Eye (tissue), 1 donor: ENCODE results near the gene PCDH15.
A peak's percentile ranks its signal among the peaks of the same experiment; 100 is the strongest.

Source experiments
- DNase-seq: peaks from one replicate; pipeline ENCODE4 v3.0.0-alpha.2; 2015

The PCDH15 gene

GRCh38 chr10:54800741-54801421 lies at the start of gene PCDH15:
Gene PCDH15, minus strand, starts transcription at chr10:54801231. Its CDS starts 136,969 bp downstream, at chr10:54664262.
- DNase-seq, result peak; percentile 89

GRCh38 chr10:54843932-54844331 lies 42.9 kb upstream of the PCDH15 start:
- DNase-seq, result no peak

- DNase-seq, result no peak
These were observed 42.1 kb upstream of the PCDH15 start for GRCh38 chr10:54843085-54843646.

DNA sequence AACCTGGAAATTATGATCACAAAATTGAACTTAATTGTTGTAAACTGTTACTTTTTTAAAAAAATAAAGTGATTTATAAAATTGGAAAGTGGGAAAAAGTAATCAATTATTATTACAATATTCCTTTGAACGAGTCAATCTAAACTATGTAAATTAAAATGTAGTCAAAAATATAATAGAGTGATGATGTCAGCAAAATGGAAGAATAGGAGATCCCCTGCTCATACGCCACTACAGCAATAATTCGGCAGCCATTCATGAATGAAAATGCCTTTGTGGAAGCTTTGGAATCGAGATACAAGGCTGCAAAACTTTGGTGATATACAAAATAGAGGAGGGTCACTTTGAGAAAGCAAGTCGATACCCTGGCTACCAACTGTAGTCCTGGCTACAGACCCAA lies 36.4 kb upstream of the PCDH15 start:
- no peak for DNase-seq

GRCh38 chr10:54833029-54833428 lies 32.0 kb upstream of the PCDH15 start:
- no peak for DNase-seq

GRCh38 chr10:54826994-54827560 lies 26.0 kb upstream of the PCDH15 start:
- DNase-seq, result no peak

DNA sequence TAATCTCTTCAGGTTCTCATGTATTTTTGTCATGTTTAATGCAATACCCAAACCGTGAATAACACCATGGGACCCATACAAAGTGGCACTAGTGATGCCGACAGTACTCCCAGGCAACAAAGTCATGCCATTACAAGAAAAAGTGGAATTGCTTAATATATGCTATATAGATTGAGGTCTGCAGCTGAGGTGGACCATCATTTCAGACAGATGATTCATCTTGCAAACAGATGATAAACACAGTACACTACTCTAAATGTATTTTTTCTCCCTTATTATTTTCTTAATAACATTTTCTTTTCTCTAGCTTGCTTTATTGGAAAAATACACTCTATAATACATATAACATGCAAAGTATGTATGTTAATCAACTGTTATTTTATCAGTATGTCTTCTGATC lies 14.6 kb upstream of the PCDH15 start:
- no peak for DNase-seq

DNA sequence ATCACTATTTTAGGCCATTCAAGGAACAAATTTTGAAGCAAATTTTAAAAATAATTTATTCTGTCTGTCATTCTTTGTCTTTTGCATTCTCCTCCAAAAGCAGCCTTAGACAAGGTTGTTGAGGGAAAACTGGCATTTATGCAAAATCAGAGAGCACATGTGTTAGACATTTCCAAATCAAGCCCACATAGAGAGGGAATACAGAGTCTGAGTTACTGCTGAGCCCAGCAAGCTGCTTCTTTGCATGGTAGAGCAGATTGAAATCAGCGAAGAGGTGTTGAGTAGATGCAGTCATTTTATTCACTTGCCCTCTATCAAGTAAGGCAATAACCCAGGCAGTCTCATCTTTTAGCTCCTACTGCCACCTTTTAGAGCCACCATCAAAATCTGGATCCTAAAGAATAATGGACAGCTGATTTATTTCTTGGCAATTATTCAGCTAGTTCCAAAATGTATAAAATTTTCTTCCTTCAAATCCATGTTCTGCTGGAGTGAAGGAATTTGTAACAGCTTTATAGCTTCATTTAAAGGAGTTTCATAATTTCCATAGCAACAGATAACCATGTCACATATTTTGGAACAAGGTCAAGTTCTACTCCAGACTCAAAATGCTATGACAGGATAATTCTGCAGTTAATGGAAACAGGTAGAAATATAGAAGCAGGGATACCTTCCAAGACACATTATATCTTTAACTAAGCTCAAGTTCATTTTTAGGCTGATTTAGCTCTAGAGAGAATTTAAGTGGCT lies 7.3 kb upstream of the PCDH15 start:
- no peak for DNase-seq

DNA sequence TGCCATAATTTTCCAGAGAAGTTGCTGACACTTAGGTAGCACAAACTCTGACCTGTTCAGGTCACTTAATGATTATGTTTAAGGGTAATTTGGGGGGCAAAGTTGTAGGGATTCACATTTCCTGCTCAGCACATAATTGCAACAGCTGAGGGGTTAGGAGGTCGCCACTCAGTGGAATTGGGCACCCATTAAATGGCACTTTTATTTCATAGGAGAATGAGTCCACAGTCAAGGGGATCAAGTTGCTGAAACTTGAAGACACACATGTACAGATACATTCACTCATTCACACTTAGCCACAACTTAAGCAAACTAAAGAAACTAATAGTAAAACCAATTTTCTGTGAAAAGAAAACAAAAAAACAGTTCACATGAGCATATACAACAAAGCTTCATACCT lies 1.5 kb downstream of the PCDH15 start:
- peak; percentile 20 for DNase-seq

DNA sequence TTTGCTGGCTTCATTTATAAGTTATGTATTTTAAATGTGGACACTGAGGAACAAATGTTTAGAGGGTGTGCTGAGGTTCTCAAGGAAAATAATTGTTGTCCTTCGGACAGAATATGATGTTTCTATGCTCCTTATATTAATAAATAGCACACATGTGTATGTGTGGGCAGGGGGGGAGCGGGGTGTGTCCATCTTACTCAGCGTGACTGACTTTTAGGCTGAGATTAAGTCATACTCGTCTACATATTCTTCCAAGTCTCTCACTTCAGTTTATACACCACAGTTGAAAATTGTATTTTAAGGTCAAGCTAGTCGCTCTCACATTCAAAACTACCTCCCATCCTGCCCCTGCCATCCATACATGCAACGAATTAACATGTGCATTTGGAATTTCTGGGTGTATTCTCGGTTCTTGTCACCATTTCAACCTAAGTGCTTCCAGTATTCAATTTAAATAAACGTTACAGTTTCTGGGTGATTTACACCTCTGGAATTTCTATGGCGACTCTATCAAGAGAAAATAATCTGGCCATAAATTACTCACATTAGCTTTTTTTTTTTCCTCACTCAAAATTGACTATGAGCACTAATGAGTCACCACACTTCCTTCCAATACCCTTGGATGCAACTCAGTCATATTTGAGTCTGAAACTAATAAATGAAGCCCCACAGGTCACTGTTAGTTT lies 3.3 kb downstream of the PCDH15 start:
- no peak for DNase-seq

DNA sequence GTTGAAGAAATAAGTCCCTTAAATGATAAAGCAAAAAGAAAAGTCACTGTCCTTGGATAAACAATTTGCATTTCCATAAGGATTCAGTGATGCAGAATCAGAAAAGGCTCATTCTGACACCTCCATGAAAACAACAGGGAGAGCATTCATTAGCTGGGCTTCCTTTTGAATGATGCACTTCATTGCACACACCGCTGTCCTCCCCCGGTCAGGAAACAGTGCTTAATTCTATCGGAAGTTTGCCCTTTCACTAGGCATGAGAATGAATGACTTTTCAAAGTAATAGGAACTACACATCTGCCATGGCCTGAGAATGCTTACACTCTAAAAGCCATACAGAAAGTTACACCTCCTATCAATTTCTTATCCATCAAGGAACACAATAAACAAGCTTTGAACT lies 4.2 kb downstream of the PCDH15 start:
- DNase-seq, result peak; percentile 19

DNA sequence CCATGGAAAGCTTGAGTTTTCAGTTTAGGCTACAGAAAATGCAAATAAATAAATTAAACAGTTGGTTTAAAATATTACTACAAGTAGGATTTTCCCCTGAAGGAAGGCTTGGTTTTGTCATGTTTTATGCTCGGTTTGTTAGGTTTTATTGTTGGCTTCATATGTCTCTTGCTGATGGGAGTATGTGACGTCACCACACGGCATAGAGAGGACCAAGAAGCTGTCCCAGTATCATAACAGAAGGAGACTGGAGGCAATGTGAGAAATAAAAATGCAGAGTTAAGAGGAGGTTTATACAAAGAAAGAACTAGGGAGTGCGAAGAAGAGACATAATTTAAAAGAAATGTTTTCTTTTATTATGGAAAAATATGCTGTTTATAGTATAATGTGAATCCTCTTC lies 24.4 kb downstream of the PCDH15 start:
- no peak for DNase-seq

GRCh38 chr10:54772468-54773122 lies 28.4 kb downstream of the PCDH15 start:
- no peak for DNase-seq

DNA sequence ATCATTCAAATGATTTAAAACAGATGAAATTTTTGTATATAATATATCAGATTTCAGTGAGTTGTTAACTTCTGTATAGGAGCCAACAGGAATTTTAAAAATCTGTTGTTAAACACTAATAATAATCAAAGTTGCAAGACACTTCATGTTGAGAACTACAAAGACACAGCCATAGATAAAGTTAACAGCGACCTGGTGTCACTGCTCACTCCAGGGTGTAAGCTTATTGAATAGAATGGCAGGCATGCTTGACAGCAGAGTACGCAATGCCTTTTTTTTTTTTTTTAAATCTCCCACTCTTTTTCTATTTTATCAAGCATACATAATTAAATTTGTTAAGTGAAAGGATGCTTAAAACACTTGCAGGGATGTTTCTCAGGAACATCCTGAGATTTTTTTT lies 32.0 kb downstream of the PCDH15 start:
- DNase-seq, result no peak

DNA sequence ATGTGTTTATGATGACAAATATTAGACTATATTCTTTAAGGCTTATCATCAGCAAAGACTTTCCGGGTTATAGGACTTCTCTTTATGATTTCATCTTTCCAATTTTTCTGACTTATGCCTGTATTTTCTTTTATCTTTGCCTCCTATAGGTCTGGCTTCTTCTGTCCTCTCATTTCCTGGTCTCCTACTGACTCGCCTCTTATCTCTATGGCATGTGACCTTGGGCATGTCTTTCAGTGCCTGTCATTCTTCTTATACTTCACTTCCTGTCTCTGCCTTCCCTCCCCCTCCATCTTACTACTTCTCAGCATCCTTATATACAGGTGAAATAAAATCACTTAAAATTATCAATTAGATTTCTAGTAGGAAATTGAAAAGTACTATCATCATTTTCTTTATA lies 42.2 kb downstream of the PCDH15 start:
- no peak for DNase-seq

- no peak for DNase-seq
These were observed 51.4 kb downstream of the PCDH15 start for GRCh38 chr10:54749623-54750022.

- DNase-seq, result peak; percentile 6
These were observed 55.6 kb downstream of the PCDH15 start for GRCh38 chr10:54745436-54745835.

DNA sequence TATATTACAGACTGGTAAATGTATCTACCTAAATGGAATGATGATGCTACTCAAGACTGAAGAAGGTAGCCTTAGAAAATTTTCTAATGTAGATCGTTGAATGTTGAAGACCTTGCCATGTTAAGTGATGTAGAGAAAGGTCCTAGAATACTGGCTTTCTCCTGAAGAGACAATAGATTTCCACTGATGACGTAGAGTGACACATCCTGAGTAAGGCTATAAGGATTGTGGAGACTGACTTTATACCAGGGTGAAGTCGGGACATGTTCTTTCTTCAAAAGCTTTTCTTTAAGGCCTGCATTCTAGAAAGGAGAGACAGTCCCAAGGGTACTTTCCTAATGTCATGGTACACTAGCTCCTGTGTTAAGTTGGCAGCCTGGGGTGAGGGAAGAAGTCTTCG lies 58.6 kb downstream of the PCDH15 start:
- no peak for DNase-seq

DNA sequence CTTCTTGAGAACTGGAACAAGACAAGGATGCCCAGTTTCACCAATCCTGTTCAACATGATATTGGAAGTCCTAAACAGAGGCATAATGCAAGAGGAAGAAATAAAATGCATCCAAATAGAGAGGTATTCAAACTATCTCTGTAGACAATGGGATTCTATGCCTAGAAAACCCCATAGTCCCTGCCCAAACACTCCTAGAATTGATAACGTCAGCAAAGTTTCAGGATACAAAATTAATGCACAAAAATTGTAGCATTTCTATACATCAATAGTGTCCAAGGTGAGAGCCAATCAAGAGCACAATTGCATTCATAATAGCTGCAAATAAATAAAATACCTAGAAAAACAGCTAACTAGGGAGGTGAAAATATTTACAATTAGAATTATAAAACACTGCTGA lies 72.5 kb downstream of the PCDH15 start:
- no peak for DNase-seq

GRCh38 chr10:54722075-54722474 lies 79.0 kb downstream of the PCDH15 start:
- DNase-seq, result no peak

GRCh38 chr10:54710918-54711317 lies 90.1 kb downstream of the PCDH15 start:
- no peak for DNase-seq

DNA sequence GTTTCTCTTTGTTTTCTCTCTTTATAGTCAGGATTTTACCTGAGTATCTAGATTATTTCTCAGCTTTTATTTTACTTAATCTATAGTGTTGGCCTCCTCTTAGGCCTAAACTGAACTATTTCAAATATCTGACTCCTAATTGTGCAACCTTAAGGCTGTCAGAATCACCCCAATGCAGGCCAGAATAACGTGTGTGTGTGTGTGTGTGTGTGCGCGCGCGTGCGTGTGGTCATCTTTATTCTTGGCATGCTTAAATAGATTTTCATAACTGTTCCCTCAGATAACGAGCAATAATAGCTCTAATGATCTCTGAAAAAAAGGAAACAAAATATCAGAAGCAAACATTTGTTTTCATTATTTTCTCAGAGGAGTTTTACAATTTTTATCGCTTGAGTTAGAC lies 92.4 kb downstream of the PCDH15 start:
- DNase-seq, result peak; percentile 22

- DNase-seq, result peak; percentile 12
These were observed 93.0 kb downstream of the PCDH15 start for GRCh38 chr10:54708021-54708420.
